Gastroesophageal sphincter (tissue), 3 donors: ENCODE data around the gene HINFP.

Experiments used
- CTCF ChIP-seq, 4 experiments: fragments of 200-600 bp in 2 of 4; fragments of 450-650 bp in 2 of 4; sonication (generic) in 1 of 4; IDR thresholded peaks; one replicate each; pipeline ENCODE4 v1.5.1; 2017 to 2019; ENCODE audit warnings: antibody characterized with exemption in 4 of 4, mild to moderate bottlenecking in 2 of 4, moderate library complexity in 2 of 4
- EP300 ChIP-seq: sonication (generic); formaldehyde crosslinking; IDR thresholded peaks from one replicate; pipeline ENCODE4 v1.6.1; 2017; ENCODE audit warnings: antibody characterized with exemption, mild to moderate bottlenecking
- POLR2A ChIP-seq, 2 donors: fragments of 450-650 bp; IDR thresholded peaks; one replicate each; pipeline ENCODE4 v1.6.1; 2017; ENCODE audit warnings: antibody characterized with exemption in 2 of 2, mild to moderate bottlenecking in 2 of 2, moderate library complexity in 1 of 2
- POLR2AphosphoS5 ChIP-seq: sonication (generic); formaldehyde crosslinking; IDR thresholded peaks from one replicate; pipeline ENCODE4 v1.6.1; 2017; ENCODE audit warnings: antibody characterized with exemption

- TF ChIP-seq CTCF (IDR thresholded peaks at IDR 0.05) (no peak), POLR2A (IDR thresholded peaks at IDR 0.05) (peak in 1 of 2 donors; percentile 21), EP300 (no peak), POLR2AphosphoS5 (peak; percentile 41)
These were observed 47.9 kb downstream of the HINFP start for GRCh38 chr11:119169282-119169719.
